Esophagus muscularis mucosa (tissue), 4 donors: ENCODE results near the gene YOD1.

Experiments
- CTCF ChIP-seq, 3 experiments: fragments of 200-600 bp in 2 of 3; fragments of 450-650 bp in 1 of 3; sonication (generic) in 2 of 3; IDR thresholded peaks; one replicate each; pipeline ENCODE4 v1.5.1; 2017 to 2019; ENCODE audit warnings: antibody characterized with exemption in 3 of 3, mild to moderate bottlenecking in 2 of 3, moderate library complexity in 1 of 3
- EP300 ChIP-seq: sonication (generic); formaldehyde crosslinking; IDR thresholded peaks from one replicate; pipeline ENCODE4 v1.6.1; 2017; ENCODE audit warnings: antibody characterized with exemption
- POLR2A ChIP-seq: fragments of 450-650 bp; IDR thresholded peaks from one replicate; pipeline ENCODE4 v1.6.1; 2017; ENCODE audit warnings: antibody characterized with exemption, moderate library complexity, mild to moderate bottlenecking, low read depth

DNA sequence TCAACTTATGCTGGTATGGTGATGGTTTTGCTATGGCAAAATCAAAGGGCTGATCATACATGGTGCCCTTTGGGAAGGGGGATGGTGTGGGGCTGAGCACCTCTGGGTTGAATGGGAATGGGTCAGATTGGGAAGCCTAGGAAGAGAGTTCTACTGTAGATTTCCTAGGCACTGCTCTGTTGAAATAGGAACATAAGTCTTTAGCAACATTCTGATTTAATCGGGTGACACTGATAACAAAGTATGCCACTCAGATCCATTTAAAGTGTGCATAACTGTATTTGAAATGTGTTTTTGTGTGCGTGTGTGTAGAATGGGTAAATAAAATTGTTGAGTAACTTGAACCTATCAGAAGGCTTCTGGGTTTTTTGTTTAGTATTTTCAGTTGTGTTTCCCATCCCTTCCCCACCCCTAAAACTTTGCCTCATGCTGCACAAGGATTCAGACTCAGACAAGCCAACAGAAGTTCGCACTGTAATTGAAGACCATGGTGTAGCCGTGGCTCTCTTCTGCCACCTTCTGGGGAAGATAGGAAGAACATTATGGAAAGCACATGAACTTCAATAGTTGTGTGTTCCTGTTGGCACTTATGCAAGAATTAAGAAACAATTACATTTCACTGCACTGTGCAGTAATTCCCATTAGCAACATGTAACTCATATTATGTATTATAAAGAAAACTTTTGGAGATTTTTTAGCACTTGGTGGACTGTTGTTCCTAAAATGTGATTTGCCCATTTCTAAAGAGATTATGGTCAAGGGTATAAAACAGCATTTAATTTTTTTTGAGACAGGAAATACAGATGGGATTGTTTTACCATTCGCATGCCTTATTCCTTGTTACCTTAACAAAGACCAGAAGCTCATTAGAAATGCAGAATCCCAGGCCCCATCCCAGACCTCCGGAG is 26.7 kb upstream of the YOD1 start:
- TF ChIP-seq EP300 = no peak
- peak; percentile 77 to 89 (median 81) for TF ChIP-seq CTCF (IDR thresholded peaks at IDR 0.05)
- no peak for TF ChIP-seq POLR2A
